A673 (cell line): ENCODE results near the gene SCUBE3. TPM values are rescaled to one million over a fixed set of nuclear protein-coding genes. Genes with fewer than 3 reads are reported as not detected.
A peak's percentile ranks its signal among the peaks of the same experiment; 100 is the strongest.

Experiments used
- BruUV-seq: library from RNA; stranded (reverse); fragments of 400-500 nt; replicated peaks from 2 replicates; lab custom pipeline; 2021; lab: Mats Ljungman, UMichigan
- CTCF ChIA-PET: fragments of 300-600 bp; sonication (Branson Sonifier 250); formaldehyde crosslinking; loops from one replicate; lab custom pipeline; 2022; ENCODE audit warnings: antibody characterized with exemption; lab: Charles Lee
- POLR2A ChIA-PET: fragments of 300-600 bp; sonication (Branson Sonifier 250); formaldehyde crosslinking; loops from one replicate; lab custom pipeline; 2022; ENCODE audit warnings: antibody characterized with exemption; ENCODE audit not compliant: low non-redundant PET; lab: Charles Lee
- DNase-seq: peaks from one replicate; pipeline ENCODE4 v3.0.0-alpha.2; 2015; ENCODE audit warnings: low spot score
- H3K27ac ChIP-seq: fragments of 200-600 bp; sonication (generic); 2 replicates; pipeline ENCODE4 v1.5.1; 2016; ENCODE audit warnings: mixed run types, low read depth, mild to moderate bottlenecking, mixed read lengths, antibody characterized with exemption, low read length; ENCODE audit not compliant: poor library complexity, severe bottlenecking
- H3K27me3 ChIP-seq: fragments of 200-600 bp; sonication (generic); replicated peaks from 2 replicates; pipeline ENCODE4 v1.6.1; 2017; ENCODE audit warnings: mixed run types, low read depth, mild to moderate bottlenecking, mixed read lengths, antibody characterized with exemption, low read length; ENCODE audit not compliant: insufficient read depth, poor library complexity
- H3K36me3 ChIP-seq: fragments of 200-600 bp; sonication (generic); 2 replicates; pipeline ENCODE4 v1.6.1; 2016; ENCODE audit warnings: mixed run types, mild to moderate bottlenecking, mixed read lengths, antibody characterized with exemption, low read length; ENCODE audit not compliant: insufficient read depth, poor library complexity, severe bottlenecking
- H3K4me1 ChIP-seq: fragments of 200-600 bp; sonication (generic); 2 replicates; pipeline ENCODE4 v1.6.1; 2017; ENCODE audit warnings: mixed run types, mild to moderate bottlenecking, mixed read lengths, antibody characterized with exemption, low read length; ENCODE audit not compliant: insufficient read depth, poor library complexity, severe bottlenecking
- H3K4me3 ChIP-seq: fragments of 200-600 bp; sonication (generic); 2 replicates; pipeline ENCODE4 v1.5.1; 2016; ENCODE audit warnings: low read depth, mixed run types, mild to moderate bottlenecking, mixed read lengths, low read length; ENCODE audit not compliant: poor library complexity, severe bottlenecking
- H3K9me3 ChIP-seq: fragments of 200-600 bp; sonication (generic); 2 replicates; pipeline ENCODE4 v1.6.1; 2016; ENCODE audit warnings: mixed run types, low read depth, mild to moderate bottlenecking, mixed read lengths, antibody characterized with exemption, low read length; ENCODE audit not compliant: poor library complexity, severe bottlenecking
- EZH2 ChIP-seq: fragments of 200-600 bp; sonication (generic); IDR thresholded peaks from 2 replicates; pipeline ENCODE4 v1.6.1; 2017; ENCODE audit warnings: borderline replicate concordance, low read depth, mild to moderate bottlenecking, mixed read lengths, antibody characterized with exemption, low read length; ENCODE audit not compliant: poor library complexity, severe bottlenecking
- intact Hi-C: fragments of 100-400 bp; cut with micrococcal nuclease; formaldehyde crosslinking; loops from one replicate; pipeline ENCODE4 v1.10.0; 2022; ENCODE audit not compliant: unreplicated experiment
- total RNA-seq: library from RNA; stranded (reverse); gene quantifications from 2 replicates; pipeline ENCODE4 v1.2.3, GENCODE V29; 2021
- TF ChIP-seq, protein P1 (sequence below): fragments of 300-800, 200-600 bp; sonication (generic); conservative IDR thresholded peaks from 2 replicates; pipeline ENCODE4 v1.5.1; 2017; ENCODE audit warnings: low read depth, mild to moderate bottlenecking, antibody characterized with exemption, low read length, moderate library complexity, mixed read lengths

Gene SCUBE3
- total RNA-seq, 1 experiment from 2014 or later: 0.04 TPM

DNA sequence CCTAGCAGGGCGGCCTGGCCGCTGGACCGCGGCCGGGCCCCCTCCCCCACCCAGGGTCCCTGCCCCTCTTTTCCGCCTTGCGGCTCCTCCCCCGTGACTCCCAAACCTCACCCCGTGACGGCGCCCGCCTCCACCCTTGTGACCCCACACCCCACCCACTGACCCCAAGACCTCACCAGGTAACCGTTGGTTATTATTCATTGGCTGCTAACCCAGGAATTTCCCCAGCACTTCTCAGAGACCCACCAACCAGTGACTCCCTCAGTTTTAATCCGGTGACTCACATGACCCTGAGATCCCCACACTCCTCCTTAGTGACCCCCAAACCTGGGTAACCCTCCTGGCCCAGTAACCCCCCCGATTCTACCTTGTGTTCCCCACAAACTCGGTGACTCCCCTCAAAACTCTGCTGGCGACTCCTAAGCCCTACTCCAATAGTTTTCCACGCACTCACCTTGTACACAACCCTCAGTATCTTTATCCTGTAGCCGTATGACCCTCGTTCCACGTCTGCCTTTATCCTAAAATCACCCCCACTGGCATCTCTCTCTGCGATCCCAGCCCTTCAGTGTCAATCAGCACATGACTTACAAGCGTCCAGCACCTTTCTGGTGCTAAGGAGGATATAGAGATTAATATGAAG lies 46.3 kb downstream of the SCUBE3 start:
- no TSS peak for BruUV-seq
- Histone ChIP-seq H3K36me3 (no peaks in the 10 kb centered on the region), H3K9me3 (no peaks in the 10 kb centered on the region), H3K27me3 (no peaks in the 10 kb centered on the region), H3K4me1 (no peaks in the 10 kb centered on the region), H3K4me3 (peak overlapping the region; percentile 82), H3K27ac (peak overlapping the region; percentile 92)
- DNase-seq: peak; percentile 9
- intact Hi-C loops: no loop called here
- CTCF ChIA-PET: interaction anchor here (0.5 to 1.5 kb wide), 3 partner anchors 29 to 398 kb away, joined by 3 to 6 read pairs (median 4); no protein-coding TSS in a partner anchor
- TF ChIP-seq, protein P1, sequence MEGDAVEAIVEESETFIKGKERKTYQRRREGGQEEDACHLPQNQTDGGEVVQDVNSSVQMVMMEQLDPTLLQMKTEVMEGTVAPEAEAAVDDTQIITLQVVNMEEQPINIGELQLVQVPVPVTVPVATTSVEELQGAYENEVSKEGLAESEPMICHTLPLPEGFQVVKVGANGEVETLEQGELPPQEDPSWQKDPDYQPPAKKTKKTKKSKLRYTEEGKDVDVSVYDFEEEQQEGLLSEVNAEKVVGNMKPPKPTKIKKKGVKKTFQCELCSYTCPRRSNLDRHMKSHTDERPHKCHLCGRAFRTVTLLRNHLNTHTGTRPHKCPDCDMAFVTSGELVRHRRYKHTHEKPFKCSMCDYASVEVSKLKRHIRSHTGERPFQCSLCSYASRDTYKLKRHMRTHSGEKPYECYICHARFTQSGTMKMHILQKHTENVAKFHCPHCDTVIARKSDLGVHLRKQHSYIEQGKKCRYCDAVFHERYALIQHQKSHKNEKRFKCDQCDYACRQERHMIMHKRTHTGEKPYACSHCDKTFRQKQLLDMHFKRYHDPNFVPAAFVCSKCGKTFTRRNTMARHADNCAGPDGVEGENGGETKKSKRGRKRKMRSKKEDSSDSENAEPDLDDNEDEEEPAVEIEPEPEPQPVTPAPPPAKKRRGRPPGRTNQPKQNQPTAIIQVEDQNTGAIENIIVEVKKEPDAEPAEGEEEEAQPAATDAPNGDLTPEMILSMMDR: no peak
- TF ChIP-seq EZH2: no peak
- POLR2A ChIA-PET: no interaction called here

DNA sequence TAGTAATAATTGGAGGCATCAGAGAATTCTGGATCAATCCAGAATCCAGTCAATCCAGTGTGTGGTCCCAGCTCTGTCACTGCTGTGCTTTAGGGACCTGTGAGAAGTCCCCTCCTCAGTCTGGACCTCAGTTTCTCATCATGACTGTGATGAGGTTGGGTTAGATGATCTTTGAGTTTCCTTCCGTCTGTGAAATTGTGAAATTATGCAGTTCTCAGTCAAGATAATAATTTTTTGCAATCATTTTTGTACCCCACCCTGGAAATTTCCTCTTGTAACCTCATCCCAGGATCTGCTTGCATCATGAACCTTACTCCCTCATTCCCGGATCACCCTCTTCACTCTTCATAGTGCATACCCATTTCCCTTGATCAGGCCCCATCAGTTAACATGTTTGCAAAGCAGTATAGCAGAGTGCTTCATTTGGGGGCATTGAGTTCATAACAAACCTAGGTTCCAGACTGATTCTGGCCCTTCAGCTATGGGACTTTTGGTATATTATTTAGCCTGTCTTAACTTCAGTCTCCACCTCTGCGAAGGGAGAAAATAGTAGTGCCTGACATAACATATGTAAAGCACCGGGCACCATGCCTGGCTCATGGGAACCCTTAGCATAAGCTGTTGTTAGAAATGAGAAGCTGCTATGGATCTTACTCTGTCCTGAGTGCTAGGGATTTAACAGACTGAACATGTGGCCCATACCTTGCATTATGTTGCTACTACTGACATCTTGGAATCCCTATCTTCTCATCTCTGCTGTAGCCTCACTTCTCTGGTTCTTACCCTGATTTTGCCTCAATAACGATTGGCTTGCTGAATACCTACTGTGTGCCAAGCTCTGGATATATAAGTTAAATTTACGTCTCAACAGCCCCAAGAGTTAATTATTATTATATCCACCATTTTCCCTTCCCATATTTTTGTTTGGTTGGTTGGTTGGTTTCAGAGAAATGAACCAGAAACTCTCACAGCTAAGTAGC lies 47.1 kb downstream of the SCUBE3 start:
- POLR2A ChIA-PET: no interaction called here
- H3K4me1 ChIP-seq: no peaks in the 10 kb centered on the region
- no peaks in the 10 kb centered on the region for H3K27me3 ChIP-seq
- intact Hi-C loops: no loop called here
- peak overlapping the region; percentile 92 for H3K27ac ChIP-seq
- H3K9me3 ChIP-seq: no peaks in the 10 kb centered on the region
- CTCF ChIA-PET: no interaction called here
- TF ChIP-seq EZH2: no peak
- TF ChIP-seq, protein P1: no peak
- peak overlapping the region; percentile 82 for H3K4me3 ChIP-seq
- no peaks in the 10 kb centered on the region for H3K36me3 ChIP-seq
- TSS peak; percentile 39 for BruUV-seq
- no peak for DNase-seq

DNA sequence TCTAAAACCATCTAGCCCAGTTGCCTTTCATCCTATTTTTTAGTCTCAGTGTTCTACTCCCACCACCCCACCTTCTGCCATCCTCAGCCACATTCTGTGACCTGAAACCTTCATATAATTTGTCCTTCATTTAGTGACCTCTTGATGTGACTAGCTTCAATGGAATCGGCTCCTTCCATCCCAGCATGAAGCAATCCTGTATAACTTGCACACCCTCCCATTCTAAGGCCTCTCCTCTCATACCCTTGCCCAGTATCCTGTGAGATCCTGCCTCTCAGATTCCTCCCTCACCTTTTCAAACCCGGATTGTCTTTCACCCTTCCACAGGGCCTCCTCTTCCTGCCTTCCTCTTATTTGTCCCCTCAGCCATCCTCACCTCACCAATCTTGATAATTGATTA lies 48.8 kb downstream of the SCUBE3 start:
- TF ChIP-seq, protein P1: no peak
- TF ChIP-seq EZH2: no peak
- H3K27ac ChIP-seq: no peak overlapping the region
- no peaks in the 10 kb centered on the region for H3K4me1 ChIP-seq
- DNase-seq: no peak
- intact Hi-C loops: no loop called here
- ChIA-PET CTCF (no interaction called here), POLR2A (no interaction called here)
- no peaks in the 10 kb centered on the region for H3K27me3 ChIP-seq
- no peaks in the 10 kb centered on the region for H3K36me3 ChIP-seq
- no TSS peak for BruUV-seq
- H3K4me3 ChIP-seq: no peak overlapping the region
- no peaks in the 10 kb centered on the region for H3K9me3 ChIP-seq
